ENCODE results near the gene LBR.
"Not testable (repeated sequence)": the region's sequence is repeated elsewhere in the genome, so short reads cannot be mapped to it uniquely, and the experiment has no call there.

DNA sequence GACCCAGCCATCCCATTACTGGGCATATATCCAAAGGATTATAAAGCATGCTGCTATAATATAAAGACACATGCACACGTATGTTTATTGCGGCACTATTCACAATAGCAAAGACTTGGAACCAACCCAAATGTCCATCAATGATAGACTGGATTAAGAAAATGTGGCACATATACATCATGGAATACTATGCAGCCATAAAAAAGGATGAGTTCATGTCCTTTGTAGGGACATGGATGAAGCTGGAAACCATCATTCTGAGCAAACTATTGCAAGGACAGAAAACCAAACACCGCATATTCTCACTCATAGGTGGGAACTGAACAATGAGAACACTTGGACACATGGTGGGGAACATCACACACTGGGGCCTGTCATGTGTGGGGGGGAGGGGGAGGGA, 41.0 kb downstream of the LBR start:
- not testable (repeated sequence) for TF ChIP-seq POLR2AphosphoS5 (IDR thresholded peaks at IDR 0.05; ENCODE audit: low read depth, low read length); POLR2A (IDR thresholded peaks at IDR 0.05; ENCODE audit: low read depth, low read length); TAF1 (IDR thresholded peaks at IDR 0.05; ENCODE audit: low read depth, low read length); PAX5 (IDR thresholded peaks at IDR 0.05; ENCODE audit: insufficient read depth, low read length, severe bottlenecking); SPI1 (IDR thresholded peaks at IDR 0.05; ENCODE audit: low read depth, low read length); POU2F2 (IDR thresholded peaks at IDR 0.05; ENCODE audit: low read depth, low read length)

Data from GM12891 (cell line).